Activated naive CD8-positive, alpha-beta T cell treated with anti-CD3 and anti-CD28 coated beads, Interleukin-2, amount 50 U/mL, for 24 hours (primary cell): ENCODE results near the gene PERP.

Experiments
- ATAC-seq: fragments of 150-1000 bp; cut with Tn5 transposase; one replicate; pipeline ENCODE4 v1.10.0; 2021
- DNase-seq: peaks from one replicate; pipeline ENCODE4 v3.0.0; 2021
- H3K27ac Mint-ChIP-seq: one replicate; pipeline ENCODE4 v1.8.0; 2021; ENCODE audit warnings: mild to moderate bottlenecking, mixed read lengths
- H3K27me3 Mint-ChIP-seq: one replicate; pipeline ENCODE4 v1.8.0; 2021; ENCODE audit warnings: mixed read lengths
- H3K36me3 Mint-ChIP-seq: one replicate; pipeline ENCODE4 v1.8.0; 2021; ENCODE audit warnings: low read depth, mixed read lengths
- H3K4me1 Mint-ChIP-seq: one replicate; pipeline ENCODE4 v1.8.0; 2021; ENCODE audit warnings: mixed read lengths
- H3K4me3 Mint-ChIP-seq: one replicate; pipeline ENCODE4 v1.8.0; 2021; ENCODE audit warnings: mild to moderate bottlenecking, moderate library complexity, mixed read lengths
- H3K9me3 Mint-ChIP-seq: one replicate; pipeline ENCODE4 v1.8.0; 2021; ENCODE audit warnings: mixed read lengths

Gene PERP

GRCh38 chr6:138044458-138044857 lies 62.8 kb downstream of the PERP start:
- H3K27ac Mint-ChIP-seq: no peak overlapping the region
- peaks cover 11% of the 10 kb centered on the region for H3K27me3 Mint-ChIP-seq
- H3K4me3 Mint-ChIP-seq: no peak overlapping the region
- H3K4me1 Mint-ChIP-seq: no peaks in the 10 kb centered on the region
- no peaks in the 10 kb centered on the region for H3K9me3 Mint-ChIP-seq
- ATAC-seq (no peak), DNase-seq (no peak)
- no peaks in the 10 kb centered on the region for H3K36me3 Mint-ChIP-seq
